Measurements from ENCODE around the gene SLC37A1.

The SLC37A1 gene

GRCh38 chr21:42541174-42541573 lies 27.5 kb downstream of the SLC37A1 start:
- TF ChIP-seq CTCF (IDR thresholded peaks at IDR 0.05; ENCODE audit: low read depth, low read length): no peak

GRCh38 chr21:42541618-42542017 lies 28.0 kb downstream of the SLC37A1 start:
- no peak overlapping the region for H3K4me3 ChIP-seq (ENCODE audit: low read depth, low read length)

More at GRCh38 chr21:42541174-42541573, 27.5 kb downstream of the SLC37A1 start:
- Histone ChIP-seq H3K27me3 (ENCODE audit: insufficient read depth, low read depth, severe bottlenecking) (no peaks in the 10 kb centered on the region), H3K9me3 (ENCODE audit: severe bottlenecking) (no peaks in the 10 kb centered on the region), H3K36me3 (no peaks in the 10 kb centered on the region), H3K27ac (no peak overlapping the region), H3K4me3 (ENCODE audit: low read depth, low read length) (no peak overlapping the region)
- no peak for DNase-seq

GRCh38 chr21:42542196-42542595 lies 28.5 kb downstream of the SLC37A1 start:
- Histone ChIP-seq H3K4me3 (ENCODE audit: low read depth, low read length) (no peak overlapping the region), H3K36me3 (no peaks in the 10 kb centered on the region), H3K9me3 (ENCODE audit: severe bottlenecking) (no peaks in the 10 kb centered on the region), H3K27ac (no peak overlapping the region), H3K27me3 (ENCODE audit: insufficient read depth, low read depth, severe bottlenecking) (no peaks in the 10 kb centered on the region)
- TF ChIP-seq CTCF (IDR thresholded peaks at IDR 0.05; ENCODE audit: low read depth, low read length): no peak
- no peak for DNase-seq

More at GRCh38 chr21:42541618-42542017, 28.0 kb downstream of the SLC37A1 start:
- no peaks in the 10 kb centered on the region for H3K27me3 ChIP-seq (ENCODE audit: insufficient read depth, low read depth, severe bottlenecking)
- H3K36me3 ChIP-seq: no peaks in the 10 kb centered on the region
- no peaks in the 10 kb centered on the region for H3K9me3 ChIP-seq (ENCODE audit: severe bottlenecking)
- no peak overlapping the region for H3K27ac ChIP-seq
- TF ChIP-seq CTCF (IDR thresholded peaks at IDR 0.05; ENCODE audit: low read depth, low read length): no peak
- DNase-seq: no peak

- no peak for DNase-seq
- Histone ChIP-seq H3K27me3 (ENCODE audit: insufficient read depth, low read depth, severe bottlenecking) (no peaks in the 10 kb centered on the region), H3K27ac (no peak overlapping the region), H3K9me3 (ENCODE audit: severe bottlenecking) (no peaks in the 10 kb centered on the region), H3K4me3 (ENCODE audit: low read depth, low read length) (no peak overlapping the region), H3K36me3 (no peaks in the 10 kb centered on the region)
- TF ChIP-seq CTCF (IDR thresholded peaks at IDR 0.05; ENCODE audit: low read depth, low read length): no peak
Observed at GRCh38 chr21:42542596-42542995, 28.9 kb downstream of the SLC37A1 start.

- no peak overlapping the region for H3K27ac ChIP-seq
- H3K27me3 ChIP-seq (ENCODE audit: insufficient read depth, low read depth, severe bottlenecking): no peaks in the 10 kb centered on the region
- no peak for DNase-seq
- H3K36me3 ChIP-seq: no peaks in the 10 kb centered on the region
- no peak overlapping the region for H3K4me3 ChIP-seq (ENCODE audit: low read depth, low read length)
- no peak for TF ChIP-seq CTCF (IDR thresholded peaks at IDR 0.05; ENCODE audit: low read depth, low read length)
- no peaks in the 10 kb centered on the region for H3K9me3 ChIP-seq (ENCODE audit: severe bottlenecking)
Observed at GRCh38 chr21:42543106-42543847, 29.6 kb downstream of the SLC37A1 start.

- Histone ChIP-seq H3K27ac (no peak overlapping the region), H3K36me3 (no peaks in the 10 kb centered on the region), H3K4me3 (ENCODE audit: low read depth, low read length) (no peak overlapping the region), H3K27me3 (ENCODE audit: insufficient read depth, low read depth, severe bottlenecking) (no peaks in the 10 kb centered on the region), H3K9me3 (ENCODE audit: severe bottlenecking) (no peaks in the 10 kb centered on the region)
- no peak for TF ChIP-seq CTCF (IDR thresholded peaks at IDR 0.05; ENCODE audit: low read depth, low read length)
- DNase-seq: no peak
Observed at GRCh38 chr21:42544544-42544943, 30.9 kb downstream of the SLC37A1 start.
